K562 (cell line): ENCODE data around the gene MATR3. TPM values are rescaled to one million over a fixed set of nuclear protein-coding genes. Genes with fewer than 3 reads are reported as not detected.

Source experiments
- CC2D1A ChIP-seq: fragments of 450-650 bp; IDR thresholded peaks from 2 replicates; pipeline ENCODE4 v1.6.1; 2017; ENCODE audit warnings: mild to moderate bottlenecking
- CCNT2 ChIP-seq: IDR thresholded peaks from 2 replicates; pipeline ENCODE4 v1.6.1; 2011; ENCODE audit warnings: borderline replicate concordance, low read depth, mild to moderate bottlenecking, moderate library complexity, mixed read lengths, low read length; ENCODE audit not compliant: insufficient read length; ENCODE audit errors: extremely low read depth
- CEBPB ChIP-seq: fragments of 450-650 bp; IDR thresholded peaks from 2 replicates; pipeline ENCODE4 v1.6.1; 2016; ENCODE audit warnings: missing genetic modification characterization, missing compliant biosample characterization
- HDAC3 ChIP-seq: fragments of 450-650 bp; IDR thresholded peaks from 2 replicates; pipeline ENCODE4 v1.6.1; 2018; ENCODE audit warnings: borderline replicate concordance, mild to moderate bottlenecking, moderate library complexity; ENCODE audit not compliant: partially characterized antibody
- HMBOX1 ChIP-seq: sonication (generic); IDR thresholded peaks from 2 replicates; pipeline ENCODE4 v1.6.1; 2016
- LCOR ChIP-seq: sonication (generic); formaldehyde crosslinking; IDR thresholded peaks from 2 replicates; pipeline ENCODE4 v1.8.0; 2022; ENCODE audit warnings: mild to moderate bottlenecking, missing genetic modification reagents
- NCOA1 ChIP-seq: fragments of 450-650 bp; IDR thresholded peaks from 2 replicates; pipeline ENCODE4 v1.6.1; 2016; ENCODE audit warnings: low read depth
- SETDB1 ChIP-seq: IDR thresholded peaks from one replicate; pipeline ENCODE4 v1.6.1; 2012; ENCODE audit warnings: low read length, control low read depth, inconsistent platforms
- TAF9B ChIP-seq: fragments of 450-650 bp; IDR thresholded peaks from 2 replicates; pipeline ENCODE4 v1.6.1; 2018; ENCODE audit warnings: mild to moderate bottlenecking; ENCODE audit not compliant: partially characterized antibody
- XRCC5 ChIP-seq: fragments of 200-400 bp; formaldehyde crosslinking; IDR thresholded peaks from 2 replicates; pipeline ENCODE4 v1.6.1; 2017; ENCODE audit warnings: low read depth, mild to moderate bottlenecking, low read length
- YY1 ChIP-seq, 3 experiments: IDR thresholded peaks; 2 replicates each; pipeline ENCODE4 v1.6.1; 2011; ENCODE audit warnings: low read length in 2 of 3, mild to moderate bottlenecking in 2 of 3, moderate library complexity in 2 of 3, borderline replicate concordance in 1 of 3, control low read depth in 1 of 3, low read depth in 1 of 3; ENCODE audit not compliant: insufficient read depth in 3 of 3, insufficient replicate concordance in 2 of 3, control insufficient read depth in 1 of 3, insufficient read length in 1 of 3; ENCODE audit errors: extremely low read depth in 1 of 3
- ZBTB40 ChIP-seq, 2 experiments: fragments of 450-650 bp in 1 of 2; sonication (generic) in 1 of 2; formaldehyde crosslinking in 1 of 2; IDR thresholded peaks; 2 replicates each; pipeline versions ENCODE4 v1.7.1 to v1.9.0; 2016 to 2022; ENCODE audit warnings: inconsistent platforms in 1 of 2, mild to moderate bottlenecking in 1 of 2, missing genetic modification reagents in 1 of 2
- ZFX ChIP-seq: sonication (generic); formaldehyde crosslinking; IDR thresholded peaks from 2 replicates; pipeline ENCODE4 v1.8.0; 2022; ENCODE audit warnings: mild to moderate bottlenecking, missing genetic modification reagents, moderate library complexity
- polyA plus RNA-seq, 8 experiments: library from polyadenylated mRNA; depleted of rRNA in 4 of 8; stranded (reverse) in 5 of 8; unstranded in 3 of 8; fragments of >200 nt; fragmentation: Nextera tagmentation in 2 of 8; fragmentation: Illumina TruSeq in 1 of 8; extraction: Ambion mirVana in 2 of 8; extraction: Trizol in 1 of 8; gene quantifications; 2 replicates each; pipeline versions ENCODE4 v1.2.1 to v1.2.3, GENCODE V29; 2011 to 2014; ENCODE audit warnings: inconsistent platforms in 1 of 8, missing spikeins in 1 of 8
- total RNA-seq, 7 experiments: library from RNA; depleted of rRNA in 6 of 7; stranded (reverse); fragments of >200 nt in 6 of 7; fragmentation: Illumina TruSeq in 2 of 7; extraction: Trizol in 2 of 7; gene quantifications; 2 replicates each; pipeline versions ENCODE4 v1.2.1 to v1.2.3, GENCODE V29; 2011 to 2021; ENCODE audit warnings: low replicate concordance in 1 of 7
- TF ChIP-seq, protein P1 (sequence below), 2 experiments: fragments of 450-650 bp in 1 of 2; sonication (generic) in 1 of 2; formaldehyde crosslinking in 1 of 2; IDR thresholded peaks in 1 of 2; conservative IDR thresholded peaks in 1 of 2; 2 replicates each; pipeline versions ENCODE4 v1.6.1 to v1.8.1; 2016 to 2023; ENCODE audit warnings: mild to moderate bottlenecking in 2 of 2, moderate library complexity in 2 of 2, inconsistent platforms in 1 of 2, missing genetic modification reagents in 1 of 2

The MATR3 gene
- total and polyA plus RNA-seq, 9 of the 15 experiments (the other 6 are each of a cell fraction or from before 2014, with no cell fraction given): 150 to 425 (median 263) TPM

DNA sequence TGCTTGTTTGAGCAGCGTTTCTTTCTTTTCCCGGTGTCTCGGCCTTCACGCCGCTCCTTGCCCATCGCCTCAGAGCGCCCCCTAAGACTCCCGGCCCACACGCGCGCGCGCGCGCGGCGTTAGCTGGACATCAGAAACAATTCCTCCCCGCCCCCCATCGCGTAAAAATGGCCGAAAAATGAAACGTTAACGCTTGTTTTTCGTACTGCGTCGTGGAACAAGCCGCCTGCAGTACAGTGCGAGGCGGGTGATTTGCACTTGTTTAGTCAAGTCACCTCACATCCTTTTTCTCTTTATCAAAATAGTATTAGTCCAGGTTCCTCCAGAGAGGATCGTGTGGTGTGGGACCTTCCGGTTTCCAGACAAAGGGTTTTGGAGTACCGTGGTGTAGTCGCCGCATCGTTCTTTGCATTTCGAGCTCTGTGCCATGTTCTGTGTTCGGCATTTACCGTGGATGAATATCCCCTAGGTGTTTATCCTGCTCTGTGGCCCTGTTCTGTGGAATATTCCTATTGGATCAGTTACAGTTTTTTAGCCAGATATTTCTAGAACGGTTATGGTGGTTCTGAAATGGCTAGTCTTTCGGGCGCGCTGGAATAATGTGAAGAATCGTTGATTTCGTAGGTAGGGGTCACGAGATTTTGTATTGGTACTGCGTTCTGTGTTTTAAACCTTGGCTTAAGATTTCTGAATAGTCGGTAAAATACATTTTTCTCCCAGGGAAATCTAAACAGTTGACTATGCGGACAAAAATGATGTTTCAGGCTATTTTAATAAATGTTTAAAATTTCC is 1.0 kb downstream of the MATR3 start (continued):
- peak; percentile 74 for TF ChIP-seq ZBTB40 (IDR thresholded peaks at IDR 0.05)
- no peak for TF ChIP-seq ZBTB40 (CRISPR knock-in tag; IDR thresholded peaks at IDR 0.05)
- peak; percentile 37; the same call in 1 of the 2 replicates for TF ChIP-seq CC2D1A
- TF ChIP-seq XRCC5: peak; percentile 82
- peak; percentile 58 to 90 (median 88) for TF ChIP-seq YY1 (IDR thresholded peaks at IDR 0.05; ENCODE audit: borderline replicate concordance in 1 of 3, control insufficient read depth in 1 of 3, extremely low read depth in 1 of 3, insufficient read depth in 3 of 3, insufficient read length in 1 of 3, insufficient replicate concordance in 2 of 3, low read depth in 1 of 3, low read length in 2 of 3)
- TF ChIP-seq CCNT2: peak; percentile 15
- TF ChIP-seq HMBOX1: 0 out of 2 replicates have a peak, but pooled peaks have one; percentile 13
- TF ChIP-seq LCOR: peak; percentile 69; the same call in 1 of the 2 replicates
- no peak for TF ChIP-seq CEBPB (tag)
- TF ChIP-seq TAF9B: peak; percentile 19
- peak; percentile 30; the same call in 1 of the 2 replicates for TF ChIP-seq NCOA1
- TF ChIP-seq SETDB1: no peak
- TF ChIP-seq, protein P1, sequence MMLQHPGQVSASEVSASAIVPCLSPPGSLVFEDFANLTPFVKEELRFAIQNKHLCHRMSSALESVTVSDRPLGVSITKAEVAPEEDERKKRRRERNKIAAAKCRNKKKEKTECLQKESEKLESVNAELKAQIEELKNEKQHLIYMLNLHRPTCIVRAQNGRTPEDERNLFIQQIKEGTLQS (IDR thresholded peaks at IDR 0.05): no peak
- TF ChIP-seq, protein P1 (CRISPR knock-in tag; conservative IDR thresholded peaks at IDR 0.05): 0 out of 2 replicates have a peak, but pooled peaks have one; percentile 46
- TF ChIP-seq ZFX (CRISPR knock-in tag): peak; percentile 46
- peak; percentile 58 for TF ChIP-seq HDAC3
